NCI-H1048 (cell line): ENCODE data around the gene THEM5.
"Not testable (repeated sequence)": the region's sequence is repeated elsewhere in the genome, so short reads cannot be mapped to it uniquely, and the experiment has no call there.

Experiments
- DNase-seq: peaks from one replicate; lab custom pipeline; 2025; lab: John Stamatoyannopoulos, UW

Gene THEM5

GRCh38 chr1:151853411-151853943 is at the start of gene THEM5:
Gene THEM5 (minus strand): TSS chr1:151853712. CDS start chr1:151853565, 147 bp downstream.
- no peak for DNase-seq

DNA sequence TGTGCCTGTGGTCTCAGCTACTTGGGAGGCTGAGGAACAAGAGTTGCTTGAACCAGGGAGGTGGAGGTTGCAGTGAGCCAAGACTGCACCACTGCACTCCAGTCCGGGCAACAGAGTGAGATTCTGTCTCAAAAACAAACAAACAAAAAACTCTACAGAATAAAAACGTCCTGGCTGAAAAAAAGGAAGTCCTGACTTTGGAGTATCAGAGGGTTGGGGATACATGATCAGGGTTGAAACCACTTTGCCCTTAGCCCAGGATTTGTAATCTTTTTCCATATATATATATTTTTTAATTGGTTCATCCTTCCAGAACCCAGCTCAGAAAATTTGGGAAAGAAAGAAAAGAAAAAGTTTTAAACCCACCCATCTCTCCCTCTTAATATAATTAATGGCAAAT is 49.3 kb upstream of the THEM5 start:
- no peak for DNase-seq

DNA sequence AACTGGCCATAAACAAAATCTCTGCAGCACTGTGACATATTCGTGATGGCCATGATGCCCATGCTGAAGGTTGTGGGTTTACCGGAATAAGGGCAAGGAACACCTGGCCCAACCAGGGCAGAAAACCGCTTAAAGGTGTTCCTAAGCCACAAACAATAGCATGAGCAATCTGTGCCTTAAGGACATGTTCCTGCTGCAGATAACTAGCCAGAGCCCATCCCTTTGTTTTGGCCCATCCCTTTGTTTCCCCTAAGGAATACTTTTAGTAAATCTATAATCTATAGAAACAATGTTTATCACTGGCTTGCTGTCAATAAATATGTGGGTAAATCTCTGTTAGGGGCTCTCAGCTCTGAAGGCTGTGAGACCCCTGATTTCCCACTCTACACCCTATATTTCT is 47.3 kb upstream of the THEM5 start:
- DNase-seq, result not testable (repeated sequence)

DNA sequence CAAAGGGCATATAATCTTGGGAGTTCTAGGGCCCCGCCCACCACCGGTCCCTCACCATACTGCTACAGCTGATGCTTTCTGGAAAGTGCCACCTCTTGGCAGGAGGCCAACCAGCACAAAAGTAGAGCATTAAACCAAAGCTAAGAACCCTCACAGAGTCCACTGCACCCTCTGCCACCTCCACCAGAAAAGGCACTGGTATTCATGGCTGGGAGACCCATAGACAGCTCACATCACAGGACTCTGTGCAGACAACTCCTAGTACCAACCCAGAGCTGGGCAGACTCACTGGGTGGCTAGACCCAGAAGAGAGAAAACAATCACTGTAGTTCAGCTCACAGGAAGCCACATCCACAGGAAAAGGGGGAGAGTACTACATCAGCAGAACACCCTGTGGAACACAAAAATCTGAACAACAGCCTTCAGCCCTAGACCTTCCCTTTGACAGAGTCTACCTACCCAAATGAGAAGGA is 45.0 kb upstream of the THEM5 start:
- DNase-seq, result no peak

GRCh38 chr1:151897991-151898431 is 44.5 kb upstream of the THEM5 start:
- no peak for DNase-seq

- no peak for DNase-seq
Measured at GRCh38 chr1:151893176-151893924, 39.8 kb upstream of the THEM5 start.

- no peak for DNase-seq
Measured at GRCh38 chr1:151892190-151892589, 38.7 kb upstream of the THEM5 start.

DNA sequence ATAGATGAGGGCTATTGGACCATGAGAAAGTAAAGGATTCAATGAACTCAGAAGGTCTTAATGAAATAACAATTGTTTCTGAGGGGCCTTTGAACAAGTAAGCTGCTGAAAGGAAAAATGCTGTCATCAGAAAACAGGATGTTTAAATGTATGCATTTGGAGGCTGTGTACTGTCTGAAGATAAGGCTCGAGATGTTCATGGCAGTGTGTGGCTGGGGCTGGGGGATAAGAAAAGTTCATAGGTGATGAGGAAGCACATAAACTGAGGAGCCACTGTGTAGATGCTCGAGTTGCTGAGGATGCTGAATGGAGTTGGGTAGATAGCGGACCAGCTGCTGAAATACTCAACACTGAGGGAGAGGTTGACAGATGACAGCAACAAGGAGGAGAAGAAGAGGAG is 38.0 kb upstream of the THEM5 start:
- no peak for DNase-seq

DNA sequence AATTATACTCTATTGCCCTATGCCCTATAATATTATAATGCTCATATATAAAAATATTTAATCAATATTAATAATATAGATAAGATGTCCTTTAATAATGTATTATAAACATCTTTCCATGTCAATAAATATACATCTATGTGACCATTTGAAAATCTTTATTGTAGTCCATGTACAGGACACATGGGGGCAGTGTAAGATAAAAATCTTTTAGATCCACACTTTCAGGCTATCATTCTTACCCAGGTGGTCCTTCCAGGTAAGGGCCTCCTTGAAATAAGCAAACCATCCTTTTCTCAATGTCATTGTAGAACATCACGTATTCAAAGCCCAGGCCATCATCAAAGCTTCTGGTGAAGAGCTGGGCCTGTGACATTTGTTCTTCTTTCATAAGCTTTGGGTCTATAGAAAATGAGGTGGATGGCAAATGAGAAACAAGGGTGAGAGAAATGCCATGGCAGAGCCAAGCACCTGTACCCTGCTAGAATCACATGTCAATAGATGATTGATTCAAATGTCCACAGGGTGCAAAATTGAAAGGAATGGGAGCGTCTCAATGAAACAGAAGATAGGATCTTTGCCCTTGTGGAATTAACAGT is 35.6 kb upstream of the THEM5 start:
- DNase-seq, result no peak

DNA sequence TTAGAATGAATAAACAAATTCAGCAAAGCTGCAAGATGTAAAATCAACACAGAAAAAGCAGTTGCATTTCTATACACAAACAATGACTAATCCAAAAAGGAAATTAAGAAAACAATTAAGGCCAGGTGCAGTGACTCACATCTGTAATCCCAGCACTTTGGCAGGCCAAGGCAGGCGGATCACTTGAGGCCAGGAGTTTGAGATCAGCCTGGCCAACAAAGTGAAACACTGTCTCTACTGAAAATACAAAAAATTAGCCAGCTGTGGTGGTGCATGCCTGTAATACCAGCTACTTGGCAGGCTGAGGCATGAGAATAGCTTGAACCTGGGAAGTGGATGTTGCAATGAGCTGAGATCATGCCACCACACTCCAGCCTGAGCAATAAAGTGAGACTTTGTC is 33.5 kb upstream of the THEM5 start:
- DNase-seq, result no peak

- no peak for DNase-seq
Measured at GRCh38 chr1:151885479-151885878, 32.0 kb upstream of the THEM5 start.

DNA sequence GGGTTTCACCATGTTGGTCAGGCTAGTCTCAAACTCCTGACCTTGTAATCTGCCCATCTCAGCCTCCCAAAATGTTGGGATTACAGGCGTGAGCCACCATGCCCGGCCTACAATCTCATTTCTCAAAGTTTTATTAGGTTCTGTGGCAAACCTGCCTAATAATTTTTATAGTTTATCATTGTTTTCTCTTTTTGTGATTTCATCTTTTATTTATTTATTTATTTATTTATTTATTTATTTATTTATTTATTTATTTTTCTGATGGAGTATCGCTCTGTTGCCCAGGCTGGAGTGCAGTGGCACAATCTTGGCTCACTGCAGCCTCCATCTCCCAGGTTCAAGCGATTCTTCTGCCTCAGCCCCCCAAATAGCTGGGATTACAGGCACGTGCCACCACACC is 31.4 kb upstream of the THEM5 start:
- DNase-seq, result not testable (repeated sequence)

GRCh38 chr1:151884445-151884844 is 30.9 kb upstream of the THEM5 start:
- DNase-seq, result not testable (repeated sequence)

GRCh38 chr1:151883898-151884297 is 30.4 kb upstream of the THEM5 start:
- DNase-seq, result not testable (repeated sequence)

- not testable (repeated sequence) for DNase-seq
Measured at GRCh38 chr1:151882918-151883317, 29.4 kb upstream of the THEM5 start.

GRCh38 chr1:151882466-151882865 is 29.0 kb upstream of the THEM5 start:
- no peak for DNase-seq

DNA sequence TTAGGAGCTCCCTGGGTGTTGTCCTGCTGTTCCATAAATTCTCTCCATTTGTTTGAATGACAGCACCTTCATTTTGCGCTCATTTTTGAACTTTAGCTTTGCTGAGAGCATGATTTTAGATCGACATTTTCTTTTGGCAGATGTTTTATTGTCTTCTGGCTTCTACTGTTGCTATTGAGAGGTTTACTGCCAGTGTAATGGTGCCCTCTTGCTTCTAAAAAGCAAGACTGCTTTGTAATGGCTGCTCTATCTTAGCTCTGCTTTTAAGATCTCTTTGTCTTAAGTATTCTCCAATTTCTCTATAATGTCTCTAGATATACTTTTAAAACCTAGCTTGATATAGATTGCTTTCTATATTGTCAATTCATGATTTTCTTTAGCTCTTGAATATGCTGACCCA is 28.0 kb upstream of the THEM5 start:
- DNase-seq, result no peak

- no peak for DNase-seq
Measured at GRCh38 chr1:151875419-151876097, 22.0 kb upstream of the THEM5 start.

- DNase-seq, result not testable (repeated sequence)
Measured at GRCh38 chr1:151872776-151873175, 19.3 kb upstream of the THEM5 start.

DNA sequence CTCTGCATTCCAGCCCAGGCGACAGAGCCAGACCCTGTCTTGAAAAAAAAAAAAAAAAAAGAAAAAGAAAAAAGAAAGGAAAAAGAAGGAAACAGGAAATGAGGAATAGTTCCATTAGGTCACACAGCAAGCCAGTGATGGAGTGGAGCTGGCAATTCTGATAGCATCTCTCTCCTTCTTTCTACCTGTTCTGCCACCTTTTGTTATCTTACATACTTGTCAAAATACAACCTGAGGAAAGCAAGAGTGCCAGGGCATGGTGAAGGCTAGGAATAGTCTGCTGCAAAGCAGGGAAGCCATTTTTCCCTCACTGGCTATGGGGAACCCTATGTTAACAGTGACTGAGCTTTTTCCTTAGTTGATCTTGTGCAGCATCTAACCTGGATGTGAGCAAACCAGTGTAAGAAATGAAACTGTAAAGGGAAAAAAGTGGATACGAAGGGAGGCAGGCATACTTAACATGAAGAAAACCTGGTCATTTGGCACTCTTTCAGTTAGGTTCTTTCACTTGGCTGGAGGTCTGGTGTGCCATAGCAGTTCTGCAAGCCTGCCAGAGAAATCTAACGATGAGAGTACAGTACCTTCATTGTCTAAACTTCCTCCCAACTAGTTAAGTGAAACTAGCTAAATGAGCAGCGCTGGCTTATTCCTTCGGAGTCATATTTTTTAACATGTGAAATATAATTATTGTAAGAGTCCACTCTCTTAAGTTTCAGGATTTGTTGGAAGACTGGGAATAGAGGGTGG is 17.9 kb upstream of the THEM5 start:
- no peak for DNase-seq

DNA sequence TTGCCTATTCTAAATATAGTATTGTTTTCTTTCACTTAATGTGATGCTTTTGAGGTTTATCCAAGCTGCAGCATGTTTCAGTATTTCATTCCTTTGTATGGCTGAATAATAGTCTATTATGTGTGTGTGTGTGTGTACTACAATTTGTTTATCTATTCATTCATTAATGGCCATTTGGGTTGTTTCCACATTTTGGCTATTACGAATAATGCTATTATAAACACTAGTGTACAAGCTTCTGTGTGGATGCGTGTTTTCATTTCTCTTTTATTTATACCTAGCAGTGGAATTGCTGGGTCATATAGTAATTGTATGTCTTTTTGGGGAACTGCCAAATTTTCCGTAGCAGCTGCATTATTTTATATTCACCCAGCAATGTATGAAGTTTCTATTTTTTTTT is 15.0 kb upstream of the THEM5 start:
- DNase-seq, result no peak
